SK-N-SH (cell line): ENCODE measurements around the gene IGF1R. TPM values are rescaled to one million over a fixed set of nuclear protein-coding genes. Genes with fewer than 3 reads are reported as not detected.

Experiments
- CTCF ChIA-PET: fragments of 300-600, 350-600 bp; formaldehyde crosslinking; extraction: SDS; loops from one replicate; lab custom pipeline; 2021; lab: Yijun Ruan, JAX
- POLR2A ChIA-PET: fragments of 350-600 bp; sonication (Branson Sonifier 250); formaldehyde crosslinking; extraction: SDS; loops from one replicate; lab custom pipeline; 2020; ENCODE audit warnings: antibody characterized with exemption, inconsistent platforms; lab: Yijun Ruan, JAX
- DNase-seq: peaks from one replicate; pipeline ENCODE4 v3.0.0; 2012
- H2AFZ ChIP-seq: fragments of 200-600 bp; sonication (generic); 2 replicates; pipeline ENCODE4 v1.8.1; 2016; ENCODE audit warnings: antibody characterized with exemption, mild to moderate bottlenecking, low read depth
- H3F3A ChIP-seq: fragments of 200-600 bp; sonication (generic); replicated peaks from 2 replicates; pipeline ENCODE3; 2016; ENCODE audit warnings: antibody characterized with exemption, mild to moderate bottlenecking; ENCODE audit not compliant: insufficient read depth
- H3K27ac ChIP-seq, 2 experiments: fragments of 200-500 bp in 1 of 2; fragments of 200-600 bp in 1 of 2; sonication (Bioruptor generic) in 1 of 2; sonication (generic), shearing (Covaris generic) in 1 of 2; 2 replicates each; pipeline versions ENCODE4 v1.5.1 to v1.6.1; 2014 to 2016; ENCODE audit warnings: low read depth in 2 of 2, inconsistent platforms in 1 of 2, low read length in 1 of 2, mild to moderate bottlenecking in 1 of 2, mixed read lengths in 1 of 2
- H3K27me3 ChIP-seq: fragments of 200-600 bp; sonication (generic), shearing (Covaris generic); 2 replicates; pipeline ENCODE4 v1.6.1; 2016; ENCODE audit warnings: mixed run types; ENCODE audit not compliant: insufficient read depth
- H3K36me3 ChIP-seq, 2 experiments: fragments of 200-500 bp in 1 of 2; fragments of 200-600 bp in 1 of 2; sonication (Bioruptor generic) in 1 of 2; sonication (generic) in 1 of 2; replicated peaks in 1 of 2; 2 replicates each; pipeline versions ENCODE3 to v1.5.1; 2014 to 2016; ENCODE audit warnings: low read length in 1 of 2, mild to moderate bottlenecking in 1 of 2; ENCODE audit not compliant: insufficient read depth in 2 of 2, control insufficient read depth in 1 of 2
- H3K4me1 ChIP-seq, 2 experiments: fragments of 200-500 bp in 1 of 2; fragments of 200-600 bp in 1 of 2; sonication (Bioruptor generic) in 1 of 2; sonication (generic), shearing (Covaris generic) in 1 of 2; 2 replicates each; pipeline versions ENCODE4 v1.5.1 to v1.6.1; 2014 to 2016; ENCODE audit warnings: low read depth in 1 of 2, low read length in 1 of 2, mixed run types in 1 of 2; ENCODE audit not compliant: insufficient read depth in 2 of 2, control insufficient read depth in 1 of 2
- H3K4me2 ChIP-seq: fragments of 200-600 bp; sonication (generic), shearing (Covaris generic); 2 replicates; pipeline ENCODE4 v1.6.1; 2017; ENCODE audit warnings: mixed run types
- H3K4me3 ChIP-seq, 2 experiments: fragments of 200-500 bp in 1 of 2; fragments of 200-600 bp in 1 of 2; sonication (Bioruptor generic) in 1 of 2; sonication (generic), shearing (Covaris generic) in 1 of 2; 2 replicates each; pipeline versions ENCODE4 v1.5.1 to v1.8.1; 2014 to 2016; ENCODE audit warnings: low read depth in 2 of 2, inconsistent platforms in 1 of 2, low read length in 1 of 2, mild to moderate bottlenecking in 1 of 2, mixed read lengths in 1 of 2, moderate library complexity in 1 of 2
- H3K79me2 ChIP-seq: fragments of 200-600 bp; sonication (generic); 2 replicates; pipeline ENCODE4 v1.8.1; 2017; ENCODE audit warnings: mild to moderate bottlenecking; ENCODE audit not compliant: insufficient read depth
- H3K9ac ChIP-seq: fragments of 200-600 bp; sonication (generic); 2 replicates; pipeline ENCODE4 v1.6.1; 2017; ENCODE audit warnings: mixed run types
- H3K9me2 ChIP-seq: fragments of 200-600 bp; sonication (generic); 2 replicates; pipeline ENCODE4 v1.6.1; 2017; ENCODE audit warnings: mixed run types
- H3K9me3 ChIP-seq: fragments of 200-600 bp; sonication (generic); 2 replicates; pipeline ENCODE4 v1.6.1; 2017; ENCODE audit warnings: mixed run types, mild to moderate bottlenecking, moderate library complexity
- H4K20me1 ChIP-seq: fragments of 200-600 bp; sonication (generic); 2 replicates; pipeline ENCODE4 v1.6.1; 2017; ENCODE audit warnings: mild to moderate bottlenecking, mixed run types; ENCODE audit not compliant: insufficient read depth
- FOXM1 ChIP-seq: IDR thresholded peaks from 2 replicates; pipeline ENCODE4 v1.4.0; 2012; ENCODE audit warnings: low read depth, mild to moderate bottlenecking
- GABPA ChIP-seq: IDR thresholded peaks from 2 replicates; pipeline ENCODE4 v1.4.0; 2012; ENCODE audit warnings: low read depth, mild to moderate bottlenecking
- NRF1 ChIP-seq: IDR thresholded peaks from 2 replicates; pipeline ENCODE4 v1.6.1; 2012; ENCODE audit warnings: low read depth, mild to moderate bottlenecking, low read length
- POLR2AphosphoS5 ChIP-seq: IDR thresholded peaks from 2 replicates; pipeline ENCODE4 v1.6.1; 2012; ENCODE audit warnings: low read depth, low read length
- TCF12 ChIP-seq: IDR thresholded peaks from 2 replicates; pipeline ENCODE4 v1.4.0; 2012
- WGBS: methylation state at CpG from one replicate; pipeline ENCODE4 v1.1.6; 2017; ENCODE audit warnings: low lambda C conversion rate; 5-methylcytosine and 5-hydroxymethylcytosine counted together
- polyA plus RNA-seq, 3 experiments: library from polyadenylated mRNA; depleted of rRNA; stranded (reverse); fragments of >200 nt; gene quantifications; 2 replicates each; pipeline ENCODE4 v1.2.3, GENCODE V29; 2012
- TF ChIP-seq, protein P1 (sequence below): IDR thresholded peaks from 2 replicates; pipeline ENCODE4 v1.6.1; 2012; ENCODE audit warnings: mild to moderate bottlenecking, low read depth, low read length, moderate library complexity
- TF ChIP-seq, protein P2 (sequence below): fragments of 200-600 bp; sonication (generic); IDR thresholded peaks from 2 replicates; pipeline ENCODE4 v1.6.1; 2017; ENCODE audit warnings: antibody characterized with exemption, mild to moderate bottlenecking, moderate library complexity
- TF ChIP-seq, protein P3 (sequence below): IDR thresholded peaks from 2 replicates; pipeline ENCODE4; 2012
- TF ChIP-seq, protein P4 (sequence below): IDR thresholded peaks from 2 replicates; pipeline ENCODE4 v1.4.0; 2012; ENCODE audit warnings: low read depth, borderline replicate concordance
- TF ChIP-seq, protein P5 (sequence below): IDR thresholded peaks from 2 replicates; pipeline ENCODE4 v1.4.0; 2012; ENCODE audit warnings: low read depth
- TF ChIP-seq, protein P6 (sequence below): fragments of 150-350 bp; IDR thresholded peaks from 2 replicates; pipeline ENCODE4 v1.6.1; 2017; ENCODE audit warnings: antibody characterized with exemption, low read length, low read depth, borderline replicate concordance

Gene IGF1R
- polyA plus RNA-seq, 1 of the 3 experiments (the other 2 are of a cell fraction) = 9.5 TPM

DNA sequence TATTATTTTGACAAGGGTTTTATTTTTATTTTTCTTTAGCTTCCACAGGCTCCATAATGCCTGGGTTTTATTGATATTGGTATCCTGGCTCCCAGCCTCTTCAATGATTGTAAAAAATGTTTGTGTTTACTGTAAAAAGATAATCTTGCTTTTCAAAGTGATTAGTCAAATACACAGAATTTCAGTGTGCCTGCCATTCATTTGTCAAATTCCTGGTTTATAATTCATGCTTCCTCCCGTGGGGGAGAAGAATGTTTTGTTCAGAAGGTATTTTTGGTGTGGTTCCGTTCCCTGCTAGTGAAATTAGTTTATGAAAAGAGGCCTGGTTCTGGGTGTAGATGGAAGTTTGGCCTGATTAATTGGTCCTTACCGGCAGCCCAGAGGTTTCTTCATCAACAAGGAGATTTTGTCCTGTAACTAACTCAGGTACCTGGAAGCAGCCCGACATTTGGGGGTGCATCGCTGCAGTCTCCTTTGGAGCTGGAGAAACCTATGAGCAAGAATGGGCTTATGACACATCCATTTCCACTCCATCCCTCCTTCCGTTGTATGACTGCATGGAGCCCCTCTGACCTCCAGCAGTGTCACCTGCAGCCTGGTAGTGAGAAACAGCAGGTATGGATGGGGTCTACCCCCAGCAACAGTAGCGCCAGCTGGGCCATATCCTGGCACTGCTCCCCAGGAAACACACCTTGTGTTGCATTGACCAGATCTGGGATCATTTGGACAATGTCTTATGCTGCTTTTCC lies 257.8 kb downstream of the IGF1R start:
- H3K4me2 ChIP-seq = no peak overlapping the region

DNA sequence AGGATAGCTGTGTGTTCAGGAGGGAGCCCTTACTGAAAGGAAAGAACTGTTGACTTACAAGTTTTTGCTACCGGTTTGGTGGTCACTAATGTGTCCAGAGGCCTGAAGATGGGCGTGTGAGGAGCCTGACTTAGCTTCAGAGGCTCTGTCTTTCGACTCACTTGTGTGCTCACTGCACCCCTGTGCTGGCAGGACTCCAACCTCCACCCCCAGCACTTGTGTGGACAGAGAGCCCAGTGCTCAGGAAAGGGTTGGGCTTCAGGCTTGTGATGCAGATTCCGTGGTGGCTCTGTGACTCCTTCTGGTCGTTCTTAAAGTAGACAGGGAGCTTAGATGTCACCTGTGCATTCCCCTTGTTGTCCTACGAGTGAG lies 258.4 kb downstream of the IGF1R start:
- ChIA-PET CTCF (interaction anchor here (1.2 to 5.0 kb wide), 7 partner anchors 8 to 386 kb away, joined by 3 to 53 read pairs (median 8); no protein-coding TSS in a partner anchor), POLR2A (no interaction called here)
- no peak overlapping the region for H2AFZ ChIP-seq
- no peaks in the 10 kb centered on the region for H3K9me3 ChIP-seq
- peaks cover 18 to 24% of the 10 kb centered on the region in 2 experiments; a peak in 2 of 4 replicates for H3K4me1 ChIP-seq
- H3K27ac ChIP-seq = no peak overlapping the region
- H3F3A ChIP-seq = peaks cover 15% of the 10 kb centered on the region
- DNase-seq = no peak
- no peak overlapping the region for H3K4me2 ChIP-seq
- H3K9ac ChIP-seq = no peak overlapping the region
- H4K20me1 ChIP-seq = no peaks in the 10 kb centered on the region
- no peak overlapping the region for H3K4me3 ChIP-seq
- peaks cover 3 to 12% of the 10 kb centered on the region in 2 experiments for H3K36me3 ChIP-seq
- H3K79me2 ChIP-seq = peaks cover 4% of the 10 kb centered on the region; the same call in 1 of the 2 replicates
- WGBS = 78% methylated on average over 6 of the region's 6 CpGs
- H3K9me2 ChIP-seq = no peaks in the 10 kb centered on the region
- H3K27me3 ChIP-seq = no peaks in the 10 kb centered on the region
- TF ChIP-seq, protein P1, sequence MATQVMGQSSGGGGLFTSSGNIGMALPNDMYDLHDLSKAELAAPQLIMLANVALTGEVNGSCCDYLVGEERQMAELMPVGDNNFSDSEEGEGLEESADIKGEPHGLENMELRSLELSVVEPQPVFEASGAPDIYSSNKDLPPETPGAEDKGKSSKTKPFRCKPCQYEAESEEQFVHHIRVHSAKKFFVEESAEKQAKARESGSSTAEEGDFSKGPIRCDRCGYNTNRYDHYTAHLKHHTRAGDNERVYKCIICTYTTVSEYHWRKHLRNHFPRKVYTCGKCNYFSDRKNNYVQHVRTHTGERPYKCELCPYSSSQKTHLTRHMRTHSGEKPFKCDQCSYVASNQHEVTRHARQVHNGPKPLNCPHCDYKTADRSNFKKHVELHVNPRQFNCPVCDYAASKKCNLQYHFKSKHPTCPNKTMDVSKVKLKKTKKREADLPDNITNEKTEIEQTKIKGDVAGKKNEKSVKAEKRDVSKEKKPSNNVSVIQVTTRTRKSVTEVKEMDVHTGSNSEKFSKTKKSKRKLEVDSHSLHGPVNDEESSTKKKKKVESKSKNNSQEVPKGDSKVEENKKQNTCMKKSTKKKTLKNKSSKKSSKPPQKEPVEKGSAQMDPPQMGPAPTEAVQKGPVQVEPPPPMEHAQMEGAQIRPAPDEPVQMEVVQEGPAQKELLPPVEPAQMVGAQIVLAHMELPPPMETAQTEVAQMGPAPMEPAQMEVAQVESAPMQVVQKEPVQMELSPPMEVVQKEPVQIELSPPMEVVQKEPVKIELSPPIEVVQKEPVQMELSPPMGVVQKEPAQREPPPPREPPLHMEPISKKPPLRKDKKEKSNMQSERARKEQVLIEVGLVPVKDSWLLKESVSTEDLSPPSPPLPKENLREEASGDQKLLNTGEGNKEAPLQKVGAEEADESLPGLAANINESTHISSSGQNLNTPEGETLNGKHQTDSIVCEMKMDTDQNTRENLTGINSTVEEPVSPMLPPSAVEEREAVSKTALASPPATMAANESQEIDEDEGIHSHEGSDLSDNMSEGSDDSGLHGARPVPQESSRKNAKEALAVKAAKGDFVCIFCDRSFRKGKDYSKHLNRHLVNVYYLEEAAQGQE = no peak
- TF ChIP-seq, protein P2, sequence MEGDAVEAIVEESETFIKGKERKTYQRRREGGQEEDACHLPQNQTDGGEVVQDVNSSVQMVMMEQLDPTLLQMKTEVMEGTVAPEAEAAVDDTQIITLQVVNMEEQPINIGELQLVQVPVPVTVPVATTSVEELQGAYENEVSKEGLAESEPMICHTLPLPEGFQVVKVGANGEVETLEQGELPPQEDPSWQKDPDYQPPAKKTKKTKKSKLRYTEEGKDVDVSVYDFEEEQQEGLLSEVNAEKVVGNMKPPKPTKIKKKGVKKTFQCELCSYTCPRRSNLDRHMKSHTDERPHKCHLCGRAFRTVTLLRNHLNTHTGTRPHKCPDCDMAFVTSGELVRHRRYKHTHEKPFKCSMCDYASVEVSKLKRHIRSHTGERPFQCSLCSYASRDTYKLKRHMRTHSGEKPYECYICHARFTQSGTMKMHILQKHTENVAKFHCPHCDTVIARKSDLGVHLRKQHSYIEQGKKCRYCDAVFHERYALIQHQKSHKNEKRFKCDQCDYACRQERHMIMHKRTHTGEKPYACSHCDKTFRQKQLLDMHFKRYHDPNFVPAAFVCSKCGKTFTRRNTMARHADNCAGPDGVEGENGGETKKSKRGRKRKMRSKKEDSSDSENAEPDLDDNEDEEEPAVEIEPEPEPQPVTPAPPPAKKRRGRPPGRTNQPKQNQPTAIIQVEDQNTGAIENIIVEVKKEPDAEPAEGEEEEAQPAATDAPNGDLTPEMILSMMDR = no peak
- TF ChIP-seq, protein P3, sequence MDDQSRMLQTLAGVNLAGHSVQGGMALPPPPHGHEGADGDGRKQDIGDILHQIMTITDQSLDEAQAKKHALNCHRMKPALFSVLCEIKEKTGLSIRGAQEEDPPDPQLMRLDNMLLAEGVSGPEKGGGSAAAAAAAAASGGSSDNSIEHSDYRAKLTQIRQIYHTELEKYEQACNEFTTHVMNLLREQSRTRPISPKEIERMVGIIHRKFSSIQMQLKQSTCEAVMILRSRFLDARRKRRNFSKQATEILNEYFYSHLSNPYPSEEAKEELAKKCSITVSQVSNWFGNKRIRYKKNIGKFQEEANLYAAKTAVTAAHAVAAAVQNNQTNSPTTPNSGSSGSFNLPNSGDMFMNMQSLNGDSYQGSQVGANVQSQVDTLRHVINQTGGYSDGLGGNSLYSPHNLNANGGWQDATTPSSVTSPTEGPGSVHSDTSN = no peak
- TF ChIP-seq NRF1 (no peak), POLR2AphosphoS5 (no peak), FOXM1 (no peak), GABPA (no peak), TCF12 (no peak)
- TF ChIP-seq, protein P4, sequence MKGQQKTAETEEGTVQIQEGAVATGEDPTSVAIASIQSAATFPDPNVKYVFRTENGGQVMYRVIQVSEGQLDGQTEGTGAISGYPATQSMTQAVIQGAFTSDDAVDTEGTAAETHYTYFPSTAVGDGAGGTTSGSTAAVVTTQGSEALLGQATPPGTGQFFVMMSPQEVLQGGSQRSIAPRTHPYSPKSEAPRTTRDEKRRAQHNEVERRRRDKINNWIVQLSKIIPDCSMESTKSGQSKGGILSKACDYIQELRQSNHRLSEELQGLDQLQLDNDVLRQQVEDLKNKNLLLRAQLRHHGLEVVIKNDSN = no peak
- TF ChIP-seq, protein P5, sequence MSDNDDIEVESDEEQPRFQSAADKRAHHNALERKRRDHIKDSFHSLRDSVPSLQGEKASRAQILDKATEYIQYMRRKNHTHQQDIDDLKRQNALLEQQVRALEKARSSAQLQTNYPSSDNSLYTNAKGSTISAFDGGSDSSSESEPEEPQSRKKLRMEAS = no peak

More for the DNA sequence above, 257.8 kb downstream of the IGF1R start:
- Histone ChIP-seq H3K27me3 (no peaks in the 10 kb centered on the region), H3F3A (peaks cover 15% of the 10 kb centered on the region), H3K9me3 (no peaks in the 10 kb centered on the region), H3K36me3 (peaks cover 3 to 7% of the 10 kb centered on the region in 2 experiments), H3K79me2 (peaks cover 4% of the 10 kb centered on the region; the same call in 1 of the 2 replicates), H2AFZ (no peak overlapping the region), H3K9me2 (no peaks in the 10 kb centered on the region), H3K27ac (no peak overlapping the region), H3K9ac (no peak overlapping the region), H3K4me3 (no peak overlapping the region), H4K20me1 (no peaks in the 10 kb centered on the region), H3K4me1 (peaks cover 24% of the 10 kb centered on the region in 2 experiments; a peak in 2 of 4 replicates)
- POLR2A ChIA-PET = interaction anchor here (0.6 kb wide), 1 partner anchor 154 kb away, joined by 3 read pairs; no protein-coding TSS in a partner anchor
- TF ChIP-seq, protein P6, sequence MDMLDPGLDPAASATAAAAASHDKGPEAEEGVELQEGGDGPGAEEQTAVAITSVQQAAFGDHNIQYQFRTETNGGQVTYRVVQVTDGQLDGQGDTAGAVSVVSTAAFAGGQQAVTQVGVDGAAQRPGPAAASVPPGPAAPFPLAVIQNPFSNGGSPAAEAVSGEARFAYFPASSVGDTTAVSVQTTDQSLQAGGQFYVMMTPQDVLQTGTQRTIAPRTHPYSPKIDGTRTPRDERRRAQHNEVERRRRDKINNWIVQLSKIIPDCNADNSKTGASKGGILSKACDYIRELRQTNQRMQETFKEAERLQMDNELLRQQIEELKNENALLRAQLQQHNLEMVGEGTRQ = no peak
- TF ChIP-seq, protein P3 = peak; percentile 46; the same call in 1 of the 2 replicates
- WGBS = 83% methylated on average over 7 of the region's 7 CpGs
- DNase-seq = no peak
- CTCF ChIA-PET = interaction anchor here (0.6 to 5.0 kb wide), 17 partner anchors 9 to 385 kb away, joined by 3 to 53 read pairs (median 6); no protein-coding TSS in a partner anchor
